ACC112 (cell line): Measurements from ENCODE around the gene PUM1.

ENCODE experiments used
- H2AFZ ChIP-seq: fragments of 200-600 bp; sonication (generic); one replicate; pipeline ENCODE4 v1.6.0; 2017; ENCODE audit warnings: antibody characterized with exemption, low read length; ENCODE audit not compliant: unreplicated experiment
- H3K27ac ChIP-seq: fragments of 200-600 bp; sonication (generic); 2 replicates; pipeline ENCODE4 v1.5.1; 2014; ENCODE audit warnings: low read depth, mild to moderate bottlenecking, antibody characterized with exemption, low read length, moderate library complexity
- H3K27me3 ChIP-seq: fragments of 200-600 bp; sonication (generic); 2 replicates; pipeline ENCODE4 v1.6.1; 2014; ENCODE audit warnings: mild to moderate bottlenecking, antibody characterized with exemption, low read length, moderate library complexity, mixed read lengths; ENCODE audit not compliant: insufficient read depth
- H3K36me3 ChIP-seq: fragments of 200-600 bp; sonication (generic); 2 replicates; pipeline ENCODE4 v1.6.1; 2016; ENCODE audit warnings: mild to moderate bottlenecking, antibody characterized with exemption, low read length, moderate library complexity, mixed read lengths; ENCODE audit not compliant: insufficient read depth
- H3K4me1 ChIP-seq: fragments of 200-600 bp; sonication (generic); one replicate; pipeline ENCODE4 v1.6.1; 2016; ENCODE audit warnings: low read length, mixed read lengths; ENCODE audit not compliant: insufficient read depth, unreplicated experiment, control insufficient read depth
- H3K4me3 ChIP-seq: fragments of 200-600 bp; sonication (generic); 2 replicates; pipeline ENCODE4 v1.5.1; 2014; ENCODE audit warnings: mild to moderate bottlenecking, low read depth, low read length
- H3K79me2 ChIP-seq: fragments of 200-600 bp; sonication (generic); one replicate; pipeline ENCODE4 v1.6.0; 2016; ENCODE audit warnings: low read length; ENCODE audit not compliant: control insufficient read depth, unreplicated experiment, insufficient read depth

The PUM1 gene

DNA sequence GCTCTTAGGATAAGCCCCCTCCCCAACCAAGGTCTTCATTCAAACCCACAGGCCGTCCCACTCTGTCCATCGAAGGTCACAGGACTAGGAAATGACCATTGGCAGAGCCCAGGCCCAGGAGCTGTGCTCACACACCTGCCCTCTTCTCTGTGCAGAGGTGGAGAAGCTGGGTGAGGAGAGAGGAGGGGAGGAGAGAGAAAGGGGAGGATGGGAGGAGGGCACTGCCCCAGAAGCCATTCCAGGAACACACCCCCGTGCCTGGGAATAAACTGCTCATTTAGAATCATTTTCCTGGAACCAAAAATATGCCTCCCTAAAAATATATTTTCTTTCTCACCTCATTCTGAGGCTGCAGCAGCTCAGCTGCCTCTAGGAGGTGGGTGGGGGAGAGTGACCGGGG, 150.6 kb downstream of the PUM1 start:
- Histone ChIP-seq H3K4me3 (no peak overlapping the region), H3K79me2 (no peaks in the 10 kb centered on the region), H3K4me1 (no peaks in the 10 kb centered on the region), H3K27ac (no peak overlapping the region), H3K36me3 (no peaks in the 10 kb centered on the region), H3K27me3 (no peaks in the 10 kb centered on the region), H2AFZ (no peak overlapping the region)

DNA sequence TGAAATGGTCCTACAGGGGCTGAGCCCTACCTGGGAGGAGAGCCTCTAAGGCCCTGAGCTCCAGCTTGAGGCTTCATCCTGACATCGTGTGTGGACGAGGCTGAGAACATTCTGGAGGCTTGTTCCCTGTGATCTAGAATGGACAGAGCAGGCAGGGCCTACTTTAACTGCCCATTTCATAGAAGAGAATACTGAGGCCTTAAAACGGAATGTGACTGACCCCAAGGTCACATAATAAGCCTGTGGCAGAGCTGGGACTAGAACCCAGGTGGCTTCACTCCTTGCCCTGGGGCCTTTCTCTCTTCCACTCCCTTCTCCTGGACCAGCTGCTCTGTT, 151.0 kb downstream of the PUM1 start:
- no peak overlapping the region for H3K4me3 ChIP-seq
- no peaks in the 10 kb centered on the region for H3K79me2 ChIP-seq
- H2AFZ ChIP-seq, result no peak overlapping the region
- no peaks in the 10 kb centered on the region for H3K4me1 ChIP-seq
- no peaks in the 10 kb centered on the region for H3K27me3 ChIP-seq
- H3K36me3 ChIP-seq, result no peaks in the 10 kb centered on the region
- H3K27ac ChIP-seq, result no peak overlapping the region

GRCh38 chr1:30912913-30913652, 152.4 kb downstream of the PUM1 start:
- Histone ChIP-seq H2AFZ (no peak overlapping the region), H3K4me3 (no peak overlapping the region), H3K4me1 (no peaks in the 10 kb centered on the region), H3K27me3 (no peaks in the 10 kb centered on the region), H3K79me2 (no peaks in the 10 kb centered on the region), H3K36me3 (no peaks in the 10 kb centered on the region), H3K27ac (no peak overlapping the region)

DNA sequence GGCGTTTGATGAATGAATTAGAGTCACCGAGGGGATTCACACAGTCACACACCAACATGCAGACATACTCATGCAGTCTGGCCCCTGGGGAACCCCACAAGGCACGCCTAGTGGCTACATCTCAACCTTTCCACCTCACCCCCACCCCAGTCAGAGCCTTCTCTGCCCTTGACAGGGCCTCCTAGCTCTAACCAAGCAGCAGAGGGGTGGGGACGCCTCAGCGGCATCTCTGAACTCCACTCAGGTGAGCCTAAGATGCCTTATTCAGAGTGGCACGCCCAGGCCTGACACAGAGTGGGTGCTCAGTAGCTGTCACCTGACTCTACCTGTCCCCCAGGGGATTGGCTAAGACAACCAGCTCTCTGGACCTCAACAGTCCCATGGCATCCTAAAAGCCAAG, 153.3 kb downstream of the PUM1 start:
- no peak overlapping the region for H3K4me3 ChIP-seq
- no peaks in the 10 kb centered on the region for H3K36me3 ChIP-seq
- H3K4me1 ChIP-seq, result no peaks in the 10 kb centered on the region
- H3K27ac ChIP-seq, result no peak overlapping the region
- no peak overlapping the region for H2AFZ ChIP-seq
- H3K27me3 ChIP-seq, result no peaks in the 10 kb centered on the region; the same call in 1 of the 2 replicates
- H3K79me2 ChIP-seq, result no peaks in the 10 kb centered on the region

DNA sequence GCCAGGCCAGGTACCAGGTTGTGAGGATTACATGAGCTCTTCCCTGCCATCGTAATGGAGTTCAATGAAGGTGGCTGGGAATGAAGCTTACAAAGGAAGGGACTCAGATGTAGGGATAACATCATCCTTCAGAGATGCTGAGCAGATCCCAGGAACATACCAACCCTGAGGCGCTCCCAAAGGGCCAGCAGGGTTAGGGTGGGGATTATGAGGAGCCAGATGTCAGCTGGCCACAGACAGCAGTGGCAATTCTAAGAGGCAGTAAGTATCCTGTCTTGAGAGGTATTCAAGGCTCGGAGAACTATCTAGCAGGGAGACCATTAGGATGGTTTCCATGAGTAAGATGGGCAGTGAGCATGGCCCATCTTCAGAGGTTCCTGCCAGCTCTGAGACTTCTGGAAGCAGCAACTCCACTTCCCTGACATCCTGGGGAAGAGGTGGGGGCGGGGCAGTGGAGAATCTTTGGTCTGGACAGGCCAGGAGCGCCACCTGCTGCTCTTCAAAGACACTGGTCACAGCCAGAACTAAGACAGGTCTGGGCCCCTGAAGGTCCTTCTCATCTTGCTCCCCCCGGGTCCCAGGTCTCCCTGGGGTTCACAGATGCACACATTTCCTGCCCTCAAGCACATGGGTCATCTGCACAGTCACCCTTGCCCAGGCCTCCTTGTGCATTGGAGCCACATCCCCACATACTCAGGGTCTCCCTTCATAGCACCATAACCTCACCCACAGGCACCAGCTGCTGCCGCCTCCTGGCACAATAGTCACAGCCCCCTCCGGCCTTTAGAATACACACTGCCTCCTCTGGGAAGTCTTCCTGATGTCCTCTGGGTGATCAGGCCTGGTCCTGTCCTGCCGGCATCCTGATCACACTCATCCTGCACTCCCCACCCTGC, 154.2 kb downstream of the PUM1 start:
- H3K79me2 ChIP-seq, result no peaks in the 10 kb centered on the region
- no peaks in the 10 kb centered on the region; the same call in 1 of the 2 replicates for H3K27me3 ChIP-seq
- no peak overlapping the region for H3K27ac ChIP-seq
- no peak overlapping the region for H3K4me3 ChIP-seq
- no peaks in the 10 kb centered on the region for H3K4me1 ChIP-seq
- no peaks in the 10 kb centered on the region for H3K36me3 ChIP-seq
- H2AFZ ChIP-seq, result no peak overlapping the region

DNA sequence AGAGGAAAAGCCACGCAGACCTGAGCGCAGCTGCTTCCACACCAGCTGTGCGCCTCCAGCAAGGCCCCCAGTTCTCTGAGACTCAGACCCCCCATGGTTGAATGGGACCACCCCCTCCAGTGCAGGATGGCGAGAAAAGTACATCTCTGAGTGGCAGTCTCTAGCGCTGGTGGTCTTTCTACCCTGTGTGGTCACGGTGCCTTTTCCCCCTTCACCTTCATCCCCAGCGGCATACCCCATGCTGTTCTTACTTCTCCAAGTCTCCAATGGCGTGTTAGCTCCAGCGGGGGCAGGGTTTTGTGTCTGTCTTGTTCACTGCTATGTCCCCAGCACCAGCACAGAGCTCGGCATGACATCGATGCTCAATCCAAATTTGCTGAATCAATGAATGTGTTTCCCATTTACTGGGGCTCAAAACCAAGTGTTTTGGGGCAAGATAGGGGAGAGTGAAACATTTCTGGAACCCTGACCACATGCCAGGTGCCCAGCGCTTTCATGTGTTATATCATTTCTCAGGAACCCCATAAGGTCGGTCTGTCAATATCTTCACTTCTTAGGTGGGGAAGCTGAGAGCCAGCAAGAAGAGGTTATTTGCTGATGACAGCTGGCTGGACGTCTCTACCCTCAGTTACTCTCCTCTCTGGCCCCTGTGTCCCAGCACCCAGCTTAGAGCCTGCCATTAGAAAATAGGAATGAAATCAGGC, 156.0 kb downstream of the PUM1 start:
- Histone ChIP-seq H3K27me3 (no peaks in the 10 kb centered on the region; the same call in 1 of the 2 replicates), H3K79me2 (no peaks in the 10 kb centered on the region), H3K4me1 (no peaks in the 10 kb centered on the region), H3K36me3 (no peaks in the 10 kb centered on the region), H2AFZ (no peak overlapping the region), H3K27ac (no peak overlapping the region), H3K4me3 (peak overlapping the region; percentile 71)

DNA sequence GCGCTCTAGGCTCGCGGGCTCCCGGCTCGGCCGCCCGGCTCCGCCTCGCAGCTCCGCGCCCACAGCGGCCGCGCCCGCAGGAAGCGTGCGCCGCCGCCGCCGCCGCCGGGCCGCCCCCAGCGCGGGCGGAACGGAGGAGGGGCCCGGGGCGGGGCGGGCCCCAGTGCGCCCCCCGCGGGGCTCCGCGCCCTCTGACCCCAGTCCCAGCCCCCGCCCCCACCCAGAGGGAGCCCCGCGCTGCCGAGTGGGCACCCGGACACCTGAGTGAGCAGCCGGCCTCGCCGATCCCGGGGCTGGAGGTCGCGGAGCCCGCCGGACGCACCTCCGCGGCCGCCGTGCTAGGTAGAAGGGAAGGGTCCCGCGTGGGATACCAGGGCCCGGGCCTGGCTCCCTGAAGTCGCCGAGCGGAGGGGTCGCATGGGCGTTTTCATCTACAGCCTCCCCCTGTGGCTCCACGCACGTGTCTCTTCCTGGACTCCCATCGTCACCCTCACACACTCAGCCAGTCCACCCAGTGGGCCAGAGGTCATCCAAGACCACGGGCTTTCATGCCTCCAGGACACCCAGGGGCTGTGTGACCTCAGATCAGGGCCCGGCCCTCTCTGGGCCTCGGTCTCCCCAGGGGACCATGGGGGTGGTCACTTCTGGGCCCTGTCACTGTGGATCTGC, 156.7 kb downstream of the PUM1 start, which contains the start of gene SDC3:
Gene SDC3, minus strand, starts transcription at position 63 of the 669 bp plus-strand sequence. CDS start 172 bp downstream, outside the sequence.
- Histone ChIP-seq H3K27ac (no peak within 1 kb of the TSS), H3K4me1 (no peaks in the 10 kb centered on the region), H3K27me3 (no peaks in the 10 kb centered on the region; the same call in 1 of the 2 replicates), H3K36me3 (no peaks in the 10 kb centered on the region), H3K79me2 (no peaks in the 10 kb centered on the region), H3K4me3 (peak within 1 kb of the TSS; percentile 85), H2AFZ (no peak within 1 kb of the TSS)

DNA sequence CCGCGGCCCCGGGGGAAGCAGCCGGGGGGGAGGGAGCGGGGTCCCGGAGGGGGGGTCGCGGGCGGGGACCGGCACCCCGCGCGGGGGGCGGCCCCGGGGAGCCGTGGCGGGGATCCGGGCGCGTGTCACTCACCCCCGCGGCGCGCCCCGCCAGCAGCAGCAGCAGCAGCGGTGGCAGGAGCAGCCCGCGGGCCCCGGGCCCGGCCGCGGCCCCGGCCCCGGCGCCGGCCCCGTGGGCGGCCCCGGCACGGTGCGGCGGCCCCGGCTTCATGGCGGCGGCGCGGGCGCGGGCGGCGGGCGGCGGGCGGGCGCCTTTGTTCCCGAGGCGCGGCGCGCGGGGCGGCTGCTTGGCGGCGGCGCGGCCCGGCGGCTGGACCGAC, 157.2 kb downstream of the PUM1 start:
- Histone ChIP-seq H3K79me2 (no peaks in the 10 kb centered on the region), H2AFZ (no peak overlapping the region), H3K36me3 (no peaks in the 10 kb centered on the region), H3K4me3 (peak overlapping the region; percentile 85), H3K27ac (no peak overlapping the region), H3K27me3 (no peaks in the 10 kb centered on the region; the same call in 1 of the 2 replicates), H3K4me1 (no peaks in the 10 kb centered on the region)

- no peaks in the 10 kb centered on the region; the same call in 1 of the 2 replicates for H3K27me3 ChIP-seq
- no peak overlapping the region for H3K27ac ChIP-seq
- H3K36me3 ChIP-seq, result no peaks in the 10 kb centered on the region
- H3K4me1 ChIP-seq, result no peaks in the 10 kb centered on the region
- peak overlapping the region; percentile 85 for H3K4me3 ChIP-seq
- H2AFZ ChIP-seq, result no peak overlapping the region
- no peaks in the 10 kb centered on the region for H3K79me2 ChIP-seq
These were observed 157.8 kb downstream of the PUM1 start for GRCh38 chr1:30907481-30908315.
